ENCODE data around the gene SDS.

The SDS gene

GRCh38 chr12:113378291-113378690 is 25.4 kb downstream of the SDS start:
- no peak overlapping the region for H3K4me3 ChIP-seq (replicated peaks; ENCODE audit: low read depth, low read length)
- H3K27me3 ChIP-seq (replicated peaks; ENCODE audit: control insufficient read depth, insufficient read depth, low read length) = no peaks in the 10 kb centered on the region
- peaks cover 4% of the 10 kb centered on the region; the same call in 1 of the 2 replicates for H3K36me3 ChIP-seq (ENCODE audit: control insufficient read depth, insufficient read depth, low read length)
- no peak for DNase-seq (ENCODE audit: extremely low read depth, insufficient read length)
- TF ChIP-seq CTCF (IDR thresholded peaks at IDR 0.05; ENCODE audit: insufficient read depth, low read length, poor library complexity, severe bottlenecking) = no peak

GRCh38 chr12:113374823-113375428 is 28.8 kb downstream of the SDS start:
- Histone ChIP-seq H3K27me3 (replicated peaks; ENCODE audit: control insufficient read depth, insufficient read depth, low read length) (no peaks in the 10 kb centered on the region), H3K36me3 (ENCODE audit: control insufficient read depth, insufficient read depth, low read length) (peaks cover 4% of the 10 kb centered on the region; the same call in 1 of the 2 replicates), H3K4me3 (replicated peaks; ENCODE audit: low read depth, low read length) (no peak overlapping the region)
- no peak for DNase-seq (ENCODE audit: extremely low read depth, insufficient read length)
- TF ChIP-seq CTCF (IDR thresholded peaks at IDR 0.05; ENCODE audit: insufficient read depth, low read length, poor library complexity, severe bottlenecking) = no peak

GRCh38 chr12:113373969-113374368 is 29.7 kb downstream of the SDS start:
- Histone ChIP-seq H3K4me3 (replicated peaks; ENCODE audit: low read depth, low read length) (no peak overlapping the region), H3K36me3 (ENCODE audit: control insufficient read depth, insufficient read depth, low read length) (peaks cover 4% of the 10 kb centered on the region; the same call in 1 of the 2 replicates), H3K27me3 (replicated peaks; ENCODE audit: control insufficient read depth, insufficient read depth, low read length) (no peaks in the 10 kb centered on the region)
- no peak for DNase-seq (ENCODE audit: extremely low read depth, insufficient read length)
- TF ChIP-seq CTCF (IDR thresholded peaks at IDR 0.05; ENCODE audit: insufficient read depth, low read length, poor library complexity, severe bottlenecking) = no peak

DNA sequence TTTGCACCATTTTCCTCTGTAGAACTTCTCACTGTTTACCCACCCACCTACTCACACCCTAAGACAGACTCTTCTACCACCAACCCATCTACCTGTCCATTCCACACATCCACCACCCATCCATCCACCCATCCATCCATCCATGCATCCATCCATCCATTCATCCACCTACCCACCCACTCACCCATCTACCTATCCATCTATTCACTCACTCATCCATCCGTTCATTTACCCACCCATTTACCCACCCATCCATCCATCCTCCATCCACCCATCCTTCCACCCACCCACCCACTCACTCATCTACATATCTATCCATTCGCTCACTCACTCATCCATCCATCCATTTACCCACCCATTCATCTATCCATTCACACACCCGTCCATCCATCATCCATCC is 30.2 kb downstream of the SDS start:
- Histone ChIP-seq H3K27me3 (replicated peaks; ENCODE audit: control insufficient read depth, insufficient read depth, low read length) (no peaks in the 10 kb centered on the region), H3K36me3 (ENCODE audit: control insufficient read depth, insufficient read depth, low read length) (peaks cover 4% of the 10 kb centered on the region; the same call in 1 of the 2 replicates), H3K4me3 (replicated peaks; ENCODE audit: low read depth, low read length) (no peak overlapping the region)
- TF ChIP-seq CTCF (IDR thresholded peaks at IDR 0.05; ENCODE audit: insufficient read depth, low read length, poor library complexity, severe bottlenecking) = no peak
- no peak for DNase-seq (ENCODE audit: extremely low read depth, insufficient read length)

GRCh38 chr12:113372371-113372770 is 31.3 kb downstream of the SDS start:
- H3K27me3 ChIP-seq (replicated peaks; ENCODE audit: control insufficient read depth, insufficient read depth, low read length) = no peaks in the 10 kb centered on the region
- DNase-seq (ENCODE audit: extremely low read depth, insufficient read length) = no peak
- TF ChIP-seq CTCF (IDR thresholded peaks at IDR 0.05; ENCODE audit: insufficient read depth, low read length, poor library complexity, severe bottlenecking) = no peak
- H3K4me3 ChIP-seq (replicated peaks; ENCODE audit: low read depth, low read length) = no peak overlapping the region
- H3K36me3 ChIP-seq (ENCODE audit: control insufficient read depth, insufficient read depth, low read length) = peaks cover 4% of the 10 kb centered on the region; the same call in 1 of the 2 replicates

- DNase-seq (ENCODE audit: extremely low read depth, insufficient read length) = no peak
- Histone ChIP-seq H3K36me3 (ENCODE audit: control insufficient read depth, insufficient read depth, low read length) (peaks cover 4% of the 10 kb centered on the region; the same call in 1 of the 2 replicates), H3K4me3 (replicated peaks; ENCODE audit: low read depth, low read length) (no peak overlapping the region), H3K27me3 (replicated peaks; ENCODE audit: control insufficient read depth, insufficient read depth, low read length) (no peaks in the 10 kb centered on the region)
- TF ChIP-seq CTCF (IDR thresholded peaks at IDR 0.05; ENCODE audit: insufficient read depth, low read length, poor library complexity, severe bottlenecking) = no peak
Observed at GRCh38 chr12:113371808-113372207, 31.9 kb downstream of the SDS start.
